SU-DHL-6 (cell line): ENCODE results near the gene SLC7A6.

ENCODE experiments used
- CTCF ChIP-seq: fragments of 200-600 bp; sonication (generic); IDR thresholded peaks from one replicate; pipeline ENCODE4 v1.5.1; 2017; ENCODE audit warnings: antibody characterized with exemption, mild to moderate bottlenecking, low read length, moderate library complexity; ENCODE audit not compliant: insufficient read depth, poor library complexity, severe bottlenecking
- EZH2phosphoT487 ChIP-seq: fragments of 200-600 bp; sonication (generic), shearing (Covaris generic); conservative IDR thresholded peaks from 2 replicates; pipeline ENCODE4 v1.6.1; 2018; ENCODE audit warnings: mild to moderate bottlenecking, antibody characterized with exemption, low read length, moderate library complexity, mixed read lengths

- TF ChIP-seq EZH2phosphoT487 (no peak), CTCF (no peak)
Measured at GRCh38 chr16:68249371-68249770, 15.0 kb upstream of the SLC7A6 start.
